H1 (cell line): Measurements from ENCODE around the gene H6PD. TPM values are rescaled to one million over a fixed set of nuclear protein-coding genes. Genes with fewer than 3 reads are reported as not detected.

Experiments
- CHD2 ChIP-seq: IDR thresholded peaks from 2 replicates; pipeline ENCODE4 v1.6.1; 2012; ENCODE audit warnings: low read length, improper control_type of control experiment
- EZH2 ChIP-seq: fragments of 200-600 bp; sonication (generic); IDR thresholded peaks from 2 replicates; pipeline ENCODE4 v1.7.1; 2012; ENCODE audit warnings: low read depth, mild to moderate bottlenecking, moderate library complexity, low read length, inconsistent platforms; ENCODE audit not compliant: severe bottlenecking
- GABPA ChIP-seq: IDR thresholded peaks from 2 replicates; pipeline ENCODE4 v1.6.1; 2011; ENCODE audit warnings: mild to moderate bottlenecking, low read length, moderate library complexity, borderline replicate concordance; ENCODE audit not compliant: insufficient read depth
- YY1 ChIP-seq: IDR thresholded peaks from 2 replicates; pipeline ENCODE4 v1.6.1; 2011; ENCODE audit warnings: low read depth, mild to moderate bottlenecking, low read length
- polyA plus RNA-seq, 7 experiments: library from polyadenylated mRNA; depleted of rRNA in 3 of 7; stranded (reverse) in 5 of 7; unstranded in 2 of 7; fragments of >200 nt in 5 of 7; fragments of 200-250 nt in 2 of 7; gene quantifications; 1 replicate in 5 of 7; 2 replicates in 1 of 7; 4 replicates in 1 of 7; pipeline versions ENCODE4 v1.2.1 to v1.2.3, GENCODE V29; 2011 to 2013; ENCODE audit warnings: missing spikeins in 2 of 7, mixed read lengths in 2 of 7
- total RNA-seq: library from RNA; stranded (reverse); fragmentation: NEBNext Ultra II Directional; extraction: Animal tissue kit (Norgen Biotek cat#: 25700); gene quantifications from 2 replicates; pipeline ENCODE4 v1.2.1, GENCODE V29; 2021

Gene H6PD
- total and polyA plus RNA-seq, 2 of the 8 experiments (the other 6 are each of a cell fraction or from before 2014, with no cell fraction given): 3.6 to 3.8 TPM

GRCh38 chr1:9245230-9245619 lies 10.7 kb downstream of the H6PD start (continued):
- TF ChIP-seq CHD2: no peak
- TF ChIP-seq EZH2: no peak
- no peak for TF ChIP-seq GABPA
- no peak for TF ChIP-seq YY1
